ENCODE data around the gene PSORS1C1. TPM values are rescaled to one million over a fixed set of nuclear protein-coding genes. Genes with fewer than 3 reads are reported as not detected.

Gene PSORS1C1
- total RNA-seq, 1 donor from 2014 or later = not detected

GRCh38 chr6:31091680-31092079 is 22.9 kb upstream of the PSORS1C1 start:
- Mint-ChIP-seq H3K36me3 (no peaks in the 10 kb centered on the region), H3K27ac (no peak overlapping the region), H3K27me3 (peaks cover 8% of the 10 kb centered on the region), H3K4me3 (no peak overlapping the region), H3K4me1 (ENCODE audit: unreplicated experiment) (peaks cover 11% of the 10 kb centered on the region), H3K9me3 (no peaks in the 10 kb centered on the region)
- no peak for DNase-seq (ENCODE audit: extremely low spot score, unreplicated experiment)
- TF ChIP-seq CTCF (conservative IDR thresholded peaks at IDR 0.05) = no peak

GRCh38 chr6:31092238-31092637 is 22.4 kb upstream of the PSORS1C1 start:
- H3K36me3 Mint-ChIP-seq = no peaks in the 10 kb centered on the region
- peaks cover 8% of the 10 kb centered on the region for H3K27me3 Mint-ChIP-seq
- peaks cover 6% of the 10 kb centered on the region for H3K4me1 Mint-ChIP-seq (ENCODE audit: unreplicated experiment)
- no peak for TF ChIP-seq CTCF (conservative IDR thresholded peaks at IDR 0.05)
- H3K9me3 Mint-ChIP-seq = no peaks in the 10 kb centered on the region
- no peak for DNase-seq (ENCODE audit: extremely low spot score, unreplicated experiment)
- H3K27ac Mint-ChIP-seq = no peak overlapping the region
- no peak overlapping the region for H3K4me3 Mint-ChIP-seq

GRCh38 chr6:31092769-31093505 is 21.7 kb upstream of the PSORS1C1 start:
- H3K4me3 Mint-ChIP-seq = no peak overlapping the region
- DNase-seq (ENCODE audit: extremely low spot score, unreplicated experiment) = no peak
- H3K27me3 Mint-ChIP-seq = peaks cover 8% of the 10 kb centered on the region
- H3K36me3 Mint-ChIP-seq = no peaks in the 10 kb centered on the region
- no peaks in the 10 kb centered on the region for H3K4me1 Mint-ChIP-seq (ENCODE audit: unreplicated experiment)
- H3K9me3 Mint-ChIP-seq = no peaks in the 10 kb centered on the region
- no peak for TF ChIP-seq CTCF (conservative IDR thresholded peaks at IDR 0.05)
- no peak overlapping the region for H3K27ac Mint-ChIP-seq

- Mint-ChIP-seq H3K4me1 (ENCODE audit: unreplicated experiment) (no peaks in the 10 kb centered on the region), H3K27ac (no peak overlapping the region), H3K27me3 (peaks cover 8% of the 10 kb centered on the region), H3K36me3 (no peaks in the 10 kb centered on the region), H3K4me3 (no peak overlapping the region), H3K9me3 (no peaks in the 10 kb centered on the region)
- no peak for DNase-seq (ENCODE audit: extremely low spot score, unreplicated experiment)
- no peak for TF ChIP-seq CTCF (conservative IDR thresholded peaks at IDR 0.05)
These were observed 20.2 kb upstream of the PSORS1C1 start for GRCh38 chr6:31094389-31094881.

GRCh38 chr6:31096215-31096614 is 18.4 kb upstream of the PSORS1C1 start:
- DNase-seq (ENCODE audit: extremely low spot score, unreplicated experiment) = no peak
- Mint-ChIP-seq H3K4me3 (no peak overlapping the region), H3K27me3 (peaks cover 12% of the 10 kb centered on the region), H3K9me3 (no peaks in the 10 kb centered on the region), H3K36me3 (no peaks in the 10 kb centered on the region), H3K4me1 (ENCODE audit: unreplicated experiment) (no peaks in the 10 kb centered on the region), H3K27ac (no peak overlapping the region)
- no peak for TF ChIP-seq CTCF (conservative IDR thresholded peaks at IDR 0.05)

Measured in type B pancreatic cell (in vitro differentiated cells).